Uterus (tissue), 2 donors: ENCODE measurements around the gene ASPG.

ENCODE experiments used
- POLR2A ChIP-seq, 2 donors: fragments of 450-650 bp; IDR thresholded peaks; one replicate each; pipeline ENCODE4 v1.6.1; 2016; ENCODE audit warnings: antibody characterized with exemption in 2 of 2, mild to moderate bottlenecking in 1 of 2, moderate library complexity in 1 of 2
- TF ChIP-seq, protein P1 (sequence below), 4 experiments: fragments of 200-600 bp in 2 of 4; fragments of 450-650 bp in 2 of 4; sonication (generic) in 2 of 4; IDR thresholded peaks; one replicate each; pipeline ENCODE4 v1.5.1; 2016 to 2019; ENCODE audit warnings: antibody characterized with exemption in 4 of 4, mild to moderate bottlenecking in 2 of 4, moderate library complexity in 1 of 4

- TF ChIP-seq, protein P1, sequence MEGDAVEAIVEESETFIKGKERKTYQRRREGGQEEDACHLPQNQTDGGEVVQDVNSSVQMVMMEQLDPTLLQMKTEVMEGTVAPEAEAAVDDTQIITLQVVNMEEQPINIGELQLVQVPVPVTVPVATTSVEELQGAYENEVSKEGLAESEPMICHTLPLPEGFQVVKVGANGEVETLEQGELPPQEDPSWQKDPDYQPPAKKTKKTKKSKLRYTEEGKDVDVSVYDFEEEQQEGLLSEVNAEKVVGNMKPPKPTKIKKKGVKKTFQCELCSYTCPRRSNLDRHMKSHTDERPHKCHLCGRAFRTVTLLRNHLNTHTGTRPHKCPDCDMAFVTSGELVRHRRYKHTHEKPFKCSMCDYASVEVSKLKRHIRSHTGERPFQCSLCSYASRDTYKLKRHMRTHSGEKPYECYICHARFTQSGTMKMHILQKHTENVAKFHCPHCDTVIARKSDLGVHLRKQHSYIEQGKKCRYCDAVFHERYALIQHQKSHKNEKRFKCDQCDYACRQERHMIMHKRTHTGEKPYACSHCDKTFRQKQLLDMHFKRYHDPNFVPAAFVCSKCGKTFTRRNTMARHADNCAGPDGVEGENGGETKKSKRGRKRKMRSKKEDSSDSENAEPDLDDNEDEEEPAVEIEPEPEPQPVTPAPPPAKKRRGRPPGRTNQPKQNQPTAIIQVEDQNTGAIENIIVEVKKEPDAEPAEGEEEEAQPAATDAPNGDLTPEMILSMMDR (IDR thresholded peaks at IDR 0.05) = no peak
- TF ChIP-seq POLR2A (IDR thresholded peaks at IDR 0.05) = peak in 1 of 2 donors; percentile 33
These were observed 31.3 kb downstream of the ASPG start for GRCh38 chr14:104116756-104117340.
